ENCODE measurements around the gene GPR156. TPM values are rescaled to one million over a fixed set of nuclear protein-coding genes. Genes with fewer than 3 reads are reported as not detected.
"Not testable (repeated sequence)": the region's sequence is repeated elsewhere in the genome, so short reads cannot be mapped to it uniquely, and the experiment has no call there.

The GPR156 gene
- total RNA-seq, 1 donor, result 0.90 TPM

GRCh38 chr3:120245386-120245785, 39.6 kb downstream of the GPR156 start:
- no peak overlapping the region for H3K4me3 ChIP-seq (ENCODE audit: low read depth, low read length)
- TF ChIP-seq CTCF (IDR thresholded peaks at IDR 0.05; ENCODE audit: insufficient read depth, low read length), result no peak
- DNase-seq (ENCODE audit: low read depth), result no peak

GRCh38 chr3:120244834-120245225, 40.2 kb downstream of the GPR156 start:
- peak; percentile 7 for DNase-seq (ENCODE audit: low read depth)
- no peak for TF ChIP-seq CTCF (IDR thresholded peaks at IDR 0.05; ENCODE audit: insufficient read depth, low read length)
- H3K4me3 ChIP-seq (ENCODE audit: low read depth, low read length), result no peak overlapping the region

GRCh38 chr3:120239644-120240043, 45.4 kb downstream of the GPR156 start:
- no peak for DNase-seq (ENCODE audit: low read depth)
- no peak for TF ChIP-seq CTCF (IDR thresholded peaks at IDR 0.05; ENCODE audit: insufficient read depth, low read length)
- no peak overlapping the region for H3K4me3 ChIP-seq (ENCODE audit: low read depth, low read length)

- no peak for TF ChIP-seq CTCF (IDR thresholded peaks at IDR 0.05; ENCODE audit: insufficient read depth, low read length)
- no peak for DNase-seq (ENCODE audit: low read depth)
- no peak overlapping the region for H3K4me3 ChIP-seq (ENCODE audit: low read depth, low read length)
Measured at GRCh38 chr3:120227710-120228347, 57.2 kb downstream of the GPR156 start.

GRCh38 chr3:120224237-120224636, 60.8 kb downstream of the GPR156 start:
- DNase-seq (ENCODE audit: low read depth), result no peak
- no peak for TF ChIP-seq CTCF (IDR thresholded peaks at IDR 0.05; ENCODE audit: insufficient read depth, low read length)
- no peak overlapping the region for H3K4me3 ChIP-seq (ENCODE audit: low read depth, low read length)

GRCh38 chr3:120218981-120219380, 66.0 kb downstream of the GPR156 start:
- no peak overlapping the region for H3K4me3 ChIP-seq (ENCODE audit: low read depth, low read length)
- no peak for TF ChIP-seq CTCF (IDR thresholded peaks at IDR 0.05; ENCODE audit: insufficient read depth, low read length)
- no peak for DNase-seq (ENCODE audit: low read depth)

GRCh38 chr3:120216633-120217032, 68.4 kb downstream of the GPR156 start:
- H3K4me3 ChIP-seq (ENCODE audit: low read depth, low read length), result not testable (repeated sequence)

More at GRCh38 chr3:120216633-120217032, 68.4 kb downstream of the GPR156 start:
- not testable (repeated sequence) for DNase-seq (ENCODE audit: low read depth)
